Hematopoietic multipotent progenitor cell treated with erythropoietin and hydrocortisone succinate and interleukin-3 and kit ligand, for 4 days (in vitro differentiated cells): ENCODE data around the gene PPP3CA.

Experiments used
- DNase-seq: peaks from one replicate; pipeline ENCODE4 v3.0.0-alpha.2; 2015

Gene PPP3CA

GRCh38 chr4:101286663-101287062, 60.7 kb downstream of the PPP3CA start:
- DNase-seq = no peak

- no peak for DNase-seq
Measured at GRCh38 chr4:101285985-101286384, 61.3 kb downstream of the PPP3CA start.

GRCh38 chr4:101284546-101284945, 62.8 kb downstream of the PPP3CA start:
- DNase-seq = no peak

- no peak for DNase-seq
Measured at GRCh38 chr4:101283434-101283833, 63.9 kb downstream of the PPP3CA start.

GRCh38 chr4:101282076-101282844, 65.1 kb downstream of the PPP3CA start:
- DNase-seq = peak; percentile 55

GRCh38 chr4:101280866-101281600, 66.3 kb downstream of the PPP3CA start:
- no peak for DNase-seq

GRCh38 chr4:101279377-101279871, 67.9 kb downstream of the PPP3CA start:
- DNase-seq = peak; percentile 57

- DNase-seq = no peak
Measured at GRCh38 chr4:101277671-101278070, 69.7 kb downstream of the PPP3CA start.

GRCh38 chr4:101276661-101277060, 70.7 kb downstream of the PPP3CA start:
- no peak for DNase-seq

- peak; percentile 57 for DNase-seq
Measured at GRCh38 chr4:101274888-101275752, 72.2 kb downstream of the PPP3CA start.

- DNase-seq = no peak
Measured at GRCh38 chr4:101271516-101271915, 75.8 kb downstream of the PPP3CA start.

- DNase-seq = no peak
Measured at GRCh38 chr4:101269682-101270081, 77.6 kb downstream of the PPP3CA start.

GRCh38 chr4:101265816-101266172, 81.5 kb downstream of the PPP3CA start:
- DNase-seq = no peak

- DNase-seq = no peak
Measured at GRCh38 chr4:101264993-101265815, 82.1 kb downstream of the PPP3CA start.

GRCh38 chr4:101264512-101264911, 82.8 kb downstream of the PPP3CA start:
- DNase-seq = no peak

- DNase-seq = no peak
Measured at GRCh38 chr4:101262683-101263082, 84.6 kb downstream of the PPP3CA start.

GRCh38 chr4:101259876-101260275, 87.5 kb downstream of the PPP3CA start:
- no peak for DNase-seq

GRCh38 chr4:101258883-101259282, 88.4 kb downstream of the PPP3CA start:
- DNase-seq = peak; percentile 75

- no peak for DNase-seq
Measured at GRCh38 chr4:101256222-101256621, 91.1 kb downstream of the PPP3CA start.

GRCh38 chr4:101254776-101255175, 92.5 kb downstream of the PPP3CA start:
- no peak for DNase-seq

GRCh38 chr4:101253121-101253520, 94.2 kb downstream of the PPP3CA start:
- DNase-seq = peak; percentile 37

GRCh38 chr4:101252721-101253120, 94.6 kb downstream of the PPP3CA start:
- no peak for DNase-seq
